HG02571 (cell line): Measurements from ENCODE around the gene TPI1.
A peak's percentile ranks its signal among the peaks of the same experiment; 100 is the strongest.
"Not testable (repeated sequence)": the region's sequence is repeated elsewhere in the genome, so short reads cannot be mapped to it uniquely, and the experiment has no call there.

Experiments
- ATAC-seq: cut with Tn5 transposase; IDR thresholded peaks from one replicate; pipeline ENCODE4 v1.9.1; 2021; ENCODE audit warnings: mild to moderate bottlenecking, moderate library complexity; ENCODE audit not compliant: unreplicated experiment

The TPI1 gene

DNA sequence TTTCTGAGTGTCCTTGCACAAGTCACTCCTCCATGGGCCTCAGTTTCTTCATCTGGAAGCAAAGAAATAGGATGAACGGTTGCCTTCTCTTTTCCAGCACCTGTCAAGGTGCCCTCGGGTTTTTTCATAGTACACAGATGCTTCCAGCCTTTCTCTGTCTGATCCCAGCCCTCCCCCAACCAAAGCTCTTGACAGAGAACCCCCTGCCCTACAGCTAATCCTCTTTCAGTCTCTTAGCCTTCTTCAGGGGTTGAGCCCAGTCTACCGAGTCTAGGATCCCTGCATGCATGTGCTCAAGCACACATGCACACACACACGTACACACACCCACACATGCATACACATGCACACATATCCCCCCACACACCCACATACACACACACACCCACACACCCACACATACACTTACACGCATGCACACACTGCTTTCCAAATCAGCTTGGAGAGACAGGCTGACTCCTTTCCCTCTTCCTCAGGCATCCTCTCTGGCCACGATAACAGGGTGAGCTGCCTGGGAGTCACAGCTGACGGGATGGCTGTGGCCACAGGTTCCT is 20.9 kb upstream of the TPI1 start:
- no peak for ATAC-seq

DNA sequence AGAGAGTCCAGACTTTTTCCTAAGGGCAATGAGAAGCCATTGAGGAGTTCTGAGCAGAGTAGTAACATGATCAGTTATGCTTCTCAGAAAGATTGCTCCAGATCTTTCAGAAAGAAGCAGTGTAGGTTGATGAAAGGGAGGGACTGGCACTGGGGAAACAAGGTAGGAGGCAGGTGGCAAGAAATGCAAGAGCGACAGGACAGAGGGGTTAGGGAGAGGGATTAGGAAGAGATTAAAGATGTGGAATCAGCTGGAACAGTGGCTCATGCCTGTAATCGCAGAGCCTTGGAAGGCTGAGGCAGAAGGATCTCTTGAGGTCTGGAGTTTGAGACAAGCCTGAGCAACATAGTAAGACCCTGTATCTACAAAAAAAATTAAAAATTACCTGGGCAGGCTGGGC is 19.7 kb upstream of the TPI1 start:
- ATAC-seq, result no peak

DNA sequence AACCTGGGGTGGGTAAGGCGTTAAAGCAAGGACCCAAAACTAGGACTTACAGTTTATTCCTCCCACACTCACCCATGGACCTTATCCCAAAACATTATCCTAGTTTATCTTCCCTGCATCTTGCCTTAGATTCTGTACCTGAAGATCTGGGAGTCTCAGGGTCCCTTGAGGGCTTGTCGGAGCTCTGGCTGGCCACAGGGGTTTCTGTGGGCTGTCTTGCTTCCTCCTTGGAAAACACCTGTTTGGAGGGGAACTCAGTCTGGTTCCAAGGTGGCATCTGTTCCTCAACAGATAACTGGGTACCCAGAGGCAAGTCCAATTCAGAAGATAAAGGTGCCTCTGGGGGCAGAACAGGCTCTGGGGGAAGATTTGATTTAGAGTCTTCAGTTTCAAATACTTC is 17.9 kb upstream of the TPI1 start:
- no peak for ATAC-seq

- ATAC-seq, result no peak
Observed at GRCh38 chr12:6849976-6850560, 17.3 kb upstream of the TPI1 start.

GRCh38 chr12:6850796-6851152 is 16.6 kb upstream of the TPI1 start:
- ATAC-seq, result no peak

DNA sequence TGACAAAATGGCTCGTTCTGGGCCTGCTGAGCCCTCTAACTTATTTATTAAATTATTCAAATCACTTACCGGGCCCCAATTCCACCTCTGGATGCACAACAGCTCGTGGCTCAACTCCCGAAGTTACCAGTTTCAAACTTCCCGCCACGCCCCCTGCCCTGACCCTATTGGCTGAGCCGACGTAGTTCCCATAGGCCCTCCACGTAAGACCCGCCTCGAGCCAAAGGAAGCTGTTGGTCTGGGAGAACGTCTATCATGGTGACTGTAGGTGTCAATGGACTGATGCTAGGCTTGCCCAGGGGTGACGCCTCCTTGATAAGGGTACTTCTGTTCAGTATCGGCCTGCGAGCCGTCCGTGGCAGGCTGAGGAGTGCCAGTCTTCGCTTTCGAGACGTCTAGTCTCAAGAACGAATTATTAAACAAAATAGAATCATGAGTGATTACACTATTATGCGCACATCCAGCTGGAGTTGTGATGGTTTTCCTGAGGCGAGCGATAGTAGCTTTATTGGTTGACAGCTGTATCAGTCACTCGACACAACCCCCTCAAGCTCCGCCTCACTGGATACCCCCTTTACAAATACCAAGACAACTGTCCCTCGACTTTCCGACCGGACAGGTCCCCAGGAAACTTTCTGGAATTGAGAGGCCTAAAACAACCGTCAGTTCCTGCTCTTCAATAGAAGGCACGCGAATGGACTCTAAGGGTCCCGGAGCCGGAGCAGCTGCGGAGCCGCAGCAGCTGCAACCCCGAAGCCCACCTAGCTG is 16.0 kb upstream of the TPI1 start, which contains the start of gene CDCA3:
Gene CDCA3, minus strand, starts transcription at position 134 of the 768 bp plus-strand sequence. CDS start 334 bp downstream, outside the sequence.
- ATAC-seq, result peak; percentile 47

GRCh38 chr12:6851921-6852650 is 15.2 kb upstream of the TPI1 start, which contains the start of gene USP5:
Gene USP5, plus strand, starts transcription at chr12:6852150. Its CDS starts 30 bp downstream, at chr12:6852180.
- peak; percentile 69 for ATAC-seq

GRCh38 chr12:6852651-6853354 is 14.5 kb upstream of the TPI1 start:
- no peak for ATAC-seq

- no peak for ATAC-seq
Observed at GRCh38 chr12:6853626-6854025, 13.7 kb upstream of the TPI1 start.

GRCh38 chr12:6854036-6854435 is 13.3 kb upstream of the TPI1 start:
- no peak for ATAC-seq

DNA sequence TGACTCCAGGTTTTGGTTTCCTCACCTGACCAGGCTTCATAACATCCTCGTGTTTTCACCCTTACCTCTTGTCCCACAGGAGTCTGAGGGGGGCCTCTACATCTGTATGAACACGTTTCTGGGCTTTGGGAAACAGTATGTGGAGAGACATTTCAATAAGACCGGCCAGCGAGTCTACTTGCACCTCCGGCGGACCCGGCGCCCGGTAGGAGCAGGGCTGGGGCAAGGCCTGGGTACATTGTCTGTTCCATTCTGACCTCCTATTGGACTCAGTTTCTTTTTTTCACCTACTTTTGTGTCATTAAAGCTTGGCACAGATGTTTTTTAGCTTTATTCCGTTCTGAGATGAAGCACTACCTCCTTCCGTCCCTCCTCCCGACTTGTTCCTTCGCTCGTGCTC is 12.0 kb upstream of the TPI1 start:
- ATAC-seq, result no peak

DNA sequence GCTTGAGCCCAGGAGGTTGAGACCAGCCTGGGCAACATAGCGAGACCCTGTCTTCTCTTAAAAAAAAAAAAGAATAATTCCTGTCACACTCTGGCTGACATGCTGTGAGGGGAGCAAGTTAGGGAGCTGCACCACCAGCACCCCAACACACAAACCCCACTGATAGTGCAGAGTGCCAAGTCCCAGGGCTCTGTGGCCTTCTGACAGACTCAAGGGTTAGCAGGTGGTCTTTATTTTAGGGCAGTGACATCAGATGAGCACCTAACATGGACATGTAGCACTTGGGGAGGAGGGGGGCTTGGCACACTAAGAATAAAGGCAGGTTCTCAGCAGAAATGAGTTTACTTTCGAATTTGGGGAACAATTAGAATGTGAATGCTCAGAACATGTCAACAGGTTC is 8.5 kb upstream of the TPI1 start:
- no peak for ATAC-seq

DNA sequence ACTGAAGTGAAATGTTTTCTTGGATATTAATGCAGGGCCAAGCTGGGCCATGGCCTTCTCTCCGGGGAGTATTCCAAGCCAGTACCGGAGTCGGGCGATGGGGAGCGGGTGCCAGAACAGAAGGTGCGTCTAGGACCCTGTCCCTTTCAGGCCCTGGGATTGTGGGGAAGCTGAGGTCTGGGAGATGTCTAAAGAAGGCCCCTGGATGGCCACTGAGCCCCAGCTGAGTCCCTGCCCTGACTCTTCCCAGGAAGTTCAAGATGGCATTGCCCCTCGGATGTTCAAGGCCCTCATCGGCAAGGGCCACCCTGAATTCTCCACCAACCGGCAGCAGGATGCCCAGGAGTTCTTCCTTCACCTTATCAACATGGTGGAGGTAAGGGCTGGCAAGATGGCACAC is 7.2 kb upstream of the TPI1 start:
- ATAC-seq, result no peak

- ATAC-seq, result no peak
Observed at GRCh38 chr12:6860942-6861341, 6.4 kb upstream of the TPI1 start.

- no peak for ATAC-seq
Observed at GRCh38 chr12:6861391-6861790, 5.9 kb upstream of the TPI1 start.

DNA sequence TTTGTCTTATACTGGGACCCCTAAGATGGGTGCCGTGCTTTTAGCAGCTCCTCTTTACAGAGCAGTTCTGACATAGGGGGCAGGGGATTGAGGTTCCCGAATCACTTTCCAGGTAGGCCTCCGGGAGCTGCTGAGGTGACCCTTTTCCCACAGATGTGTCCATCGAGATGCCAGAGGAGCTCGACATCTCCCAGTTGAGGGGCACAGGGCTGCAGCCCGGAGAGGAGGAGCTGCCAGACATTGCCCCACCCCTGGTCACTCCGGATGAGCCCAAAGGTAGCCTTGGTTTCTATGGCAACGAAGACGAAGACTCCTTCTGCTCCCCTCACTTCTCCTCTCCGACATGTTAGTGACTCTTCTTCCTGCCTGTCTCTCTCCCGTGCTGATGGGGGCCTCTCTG is 4.3 kb upstream of the TPI1 start:
- ATAC-seq, result no peak

- no peak for ATAC-seq
Observed at GRCh38 chr12:6863586-6864321, 3.6 kb upstream of the TPI1 start.

DNA sequence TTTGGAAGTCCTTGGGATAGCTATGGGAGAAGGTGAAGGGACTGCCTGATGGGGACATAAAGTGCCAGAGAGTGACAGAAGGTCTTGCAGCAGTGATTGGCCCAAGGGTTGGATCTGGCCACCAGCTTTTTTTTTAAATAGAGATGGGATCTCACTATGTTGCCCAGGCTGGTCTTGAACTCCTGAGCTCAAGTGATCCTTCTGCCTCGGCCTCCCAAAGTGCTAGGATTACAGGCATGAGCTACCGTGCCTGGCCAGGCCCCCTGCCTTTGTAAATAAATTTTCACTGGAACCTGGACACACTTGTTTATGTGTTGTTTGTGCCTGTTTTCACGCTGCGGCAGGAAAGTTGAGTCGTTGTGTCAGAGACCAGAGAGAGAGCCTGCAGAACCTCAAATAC is 2.0 kb upstream of the TPI1 start:
- ATAC-seq, result not testable (repeated sequence)

GRCh38 chr12:6866163-6866919 is 990 bp upstream of the TPI1 start:
- ATAC-seq, result no peak
